Measurements from ENCODE around the gene MLLT1.

DNA sequence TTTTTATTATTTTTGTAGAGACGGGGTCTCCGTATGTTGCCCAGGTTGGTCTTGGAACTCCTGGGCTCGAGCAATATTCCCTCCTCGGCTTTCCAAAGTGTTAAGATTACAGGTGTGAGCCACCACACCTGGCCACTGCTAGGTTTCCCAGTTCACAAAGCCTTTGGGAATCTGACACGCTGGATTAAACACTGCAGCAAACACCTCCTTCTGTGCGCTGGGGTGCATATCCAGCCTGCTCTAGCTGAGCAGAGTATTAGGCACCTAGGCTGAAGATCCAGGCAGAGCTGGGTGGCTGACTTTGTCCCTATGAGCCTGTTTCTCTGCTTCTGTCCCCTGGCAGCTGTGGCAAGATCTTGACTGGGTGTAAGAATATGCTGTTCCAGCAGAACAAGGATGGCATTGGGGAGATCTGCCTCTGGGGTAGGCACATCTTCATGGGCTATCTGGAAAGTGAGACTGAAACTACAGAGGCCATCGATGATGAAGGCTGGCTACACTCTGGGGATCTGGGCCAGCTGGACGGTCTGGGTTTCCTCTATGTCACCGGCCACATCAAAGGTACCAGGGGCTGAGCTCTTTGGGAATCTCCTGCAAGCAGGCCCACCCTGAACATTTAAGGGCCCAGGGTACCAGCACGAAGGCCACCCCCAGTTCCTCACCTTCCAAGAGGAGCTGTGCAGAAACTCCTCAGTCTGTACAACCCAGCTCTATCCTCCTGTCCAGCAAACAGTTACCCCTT, 94.5 kb downstream of the MLLT1 start:
- TF ChIP-seq POLR2A (IDR thresholded peaks at IDR 0.05) (no peak), EP300 (IDR thresholded peaks at IDR 0.05) (no peak)
- TF ChIP-seq, protein P1, sequence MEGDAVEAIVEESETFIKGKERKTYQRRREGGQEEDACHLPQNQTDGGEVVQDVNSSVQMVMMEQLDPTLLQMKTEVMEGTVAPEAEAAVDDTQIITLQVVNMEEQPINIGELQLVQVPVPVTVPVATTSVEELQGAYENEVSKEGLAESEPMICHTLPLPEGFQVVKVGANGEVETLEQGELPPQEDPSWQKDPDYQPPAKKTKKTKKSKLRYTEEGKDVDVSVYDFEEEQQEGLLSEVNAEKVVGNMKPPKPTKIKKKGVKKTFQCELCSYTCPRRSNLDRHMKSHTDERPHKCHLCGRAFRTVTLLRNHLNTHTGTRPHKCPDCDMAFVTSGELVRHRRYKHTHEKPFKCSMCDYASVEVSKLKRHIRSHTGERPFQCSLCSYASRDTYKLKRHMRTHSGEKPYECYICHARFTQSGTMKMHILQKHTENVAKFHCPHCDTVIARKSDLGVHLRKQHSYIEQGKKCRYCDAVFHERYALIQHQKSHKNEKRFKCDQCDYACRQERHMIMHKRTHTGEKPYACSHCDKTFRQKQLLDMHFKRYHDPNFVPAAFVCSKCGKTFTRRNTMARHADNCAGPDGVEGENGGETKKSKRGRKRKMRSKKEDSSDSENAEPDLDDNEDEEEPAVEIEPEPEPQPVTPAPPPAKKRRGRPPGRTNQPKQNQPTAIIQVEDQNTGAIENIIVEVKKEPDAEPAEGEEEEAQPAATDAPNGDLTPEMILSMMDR (IDR thresholded peaks at IDR 0.05), result no peak

Data from ovary (tissue), 3 donors.